NCI-H1092 treated with DMSO at 0.1 percent for 48 hours (cell line): ENCODE data around the gene HAO2.

ENCODE experiments used
- DNase-seq: peaks from one replicate; lab custom pipeline; 2025; lab: John Stamatoyannopoulos, UW

The HAO2 gene

GRCh38 chr1:119440721-119441307, 72.2 kb downstream of the HAO2 start:
- no peak for DNase-seq

- no peak for DNase-seq
These were observed 74.2 kb downstream of the HAO2 start for GRCh38 chr1:119442756-119443155.
